ENCODE data around the gene CASZ1. TPM values are rescaled to one million over a fixed set of nuclear protein-coding genes. Genes with fewer than 3 reads are reported as not detected.

CASZ1 gene
- total RNA-seq, 4 donors from 2014 or later, result 22.1 to 47.4 (median 28.0) TPM

DNA sequence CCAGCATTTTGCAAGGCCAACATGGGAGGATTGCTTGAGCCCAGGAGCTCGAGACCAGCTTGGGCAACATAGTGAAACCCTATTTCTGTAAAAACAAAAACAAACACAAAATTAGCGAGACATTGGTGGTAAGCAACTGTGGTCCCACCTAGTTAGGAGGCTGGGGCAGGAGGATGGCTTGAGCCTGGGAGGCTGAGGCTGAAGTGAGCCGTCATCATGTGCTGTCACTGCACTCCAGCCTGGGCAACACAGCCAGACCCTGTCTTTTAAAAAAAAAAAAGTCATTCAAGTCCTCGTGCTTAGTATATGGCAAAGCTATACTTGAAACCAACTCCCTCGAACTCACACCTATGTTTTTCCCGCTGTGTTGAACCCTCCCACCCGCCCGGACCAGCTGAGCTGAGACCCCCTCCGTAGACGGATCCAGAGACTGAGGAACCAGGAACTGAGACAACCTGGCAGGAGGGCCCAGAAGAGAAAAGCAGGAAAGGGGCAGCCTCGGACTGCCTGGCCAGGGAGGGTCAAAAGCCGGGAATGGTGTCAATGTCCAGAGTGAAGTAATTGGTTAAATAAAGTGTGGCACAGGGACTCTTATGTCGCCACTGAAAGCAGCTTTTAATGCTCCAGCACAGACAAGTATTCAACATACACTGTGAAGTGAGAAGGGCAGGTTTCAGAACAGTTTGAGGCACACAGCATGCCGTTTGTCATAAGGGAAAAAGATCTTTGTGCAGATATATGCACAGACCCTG is 32.8 kb upstream of the CASZ1 start:
- ATAC-seq, result no peak
- H3K4me3 ChIP-seq, result no peak overlapping the region
- TF ChIP-seq POLR2A (IDR thresholded peaks at IDR 0.05), result no peak
- TF ChIP-seq EP300 (IDR thresholded peaks at IDR 0.05), result no peak
- TF ChIP-seq, protein P1, sequence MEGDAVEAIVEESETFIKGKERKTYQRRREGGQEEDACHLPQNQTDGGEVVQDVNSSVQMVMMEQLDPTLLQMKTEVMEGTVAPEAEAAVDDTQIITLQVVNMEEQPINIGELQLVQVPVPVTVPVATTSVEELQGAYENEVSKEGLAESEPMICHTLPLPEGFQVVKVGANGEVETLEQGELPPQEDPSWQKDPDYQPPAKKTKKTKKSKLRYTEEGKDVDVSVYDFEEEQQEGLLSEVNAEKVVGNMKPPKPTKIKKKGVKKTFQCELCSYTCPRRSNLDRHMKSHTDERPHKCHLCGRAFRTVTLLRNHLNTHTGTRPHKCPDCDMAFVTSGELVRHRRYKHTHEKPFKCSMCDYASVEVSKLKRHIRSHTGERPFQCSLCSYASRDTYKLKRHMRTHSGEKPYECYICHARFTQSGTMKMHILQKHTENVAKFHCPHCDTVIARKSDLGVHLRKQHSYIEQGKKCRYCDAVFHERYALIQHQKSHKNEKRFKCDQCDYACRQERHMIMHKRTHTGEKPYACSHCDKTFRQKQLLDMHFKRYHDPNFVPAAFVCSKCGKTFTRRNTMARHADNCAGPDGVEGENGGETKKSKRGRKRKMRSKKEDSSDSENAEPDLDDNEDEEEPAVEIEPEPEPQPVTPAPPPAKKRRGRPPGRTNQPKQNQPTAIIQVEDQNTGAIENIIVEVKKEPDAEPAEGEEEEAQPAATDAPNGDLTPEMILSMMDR (IDR thresholded peaks at IDR 0.05), result no peak
- H3K4me1 ChIP-seq, result peaks cover 0 to 4% (median 0%) of the 10 kb centered on the region in 3 donors
- H3K9me3 ChIP-seq, result no peaks in the 10 kb centered on the region
- peaks cover 36% of the 10 kb centered on the region for H3K27me3 ChIP-seq
- no peak overlapping the region for H3K27ac ChIP-seq
- H3K36me3 ChIP-seq, result no peaks in the 10 kb centered on the region
- WGBS, 2 donors (ENCODE audit: low coverage in 1 of 2), result 73 to 78% methylated on average over 5 to 9 of the region's 14 CpGs

GRCh38 chr1:10827377-10828333 is 31.2 kb upstream of the CASZ1 start:
- H3K4me1 ChIP-seq, result peaks cover 0 to 4% (median 0%) of the 10 kb centered on the region in 3 donors
- no peaks in the 10 kb centered on the region for H3K36me3 ChIP-seq
- no peak for ATAC-seq
- H3K4me3 ChIP-seq, result no peak overlapping the region
- peaks cover 35% of the 10 kb centered on the region for H3K27me3 ChIP-seq
- H3K9me3 ChIP-seq, result no peaks in the 10 kb centered on the region
- no peak overlapping the region for H3K27ac ChIP-seq
- 60 to 86% methylated on average over 13 to 27 of the region's 43 CpGs for WGBS, 2 donors (ENCODE audit: low coverage in 1 of 2)
- TF ChIP-seq POLR2AphosphoS5 (IDR thresholded peaks at IDR 0.05) (no peak), EP300 (IDR thresholded peaks at IDR 0.05) (no peak), POLR2A (IDR thresholded peaks at IDR 0.05) (no peak)
- TF ChIP-seq, protein P1 (IDR thresholded peaks at IDR 0.05), result no peak

DNA sequence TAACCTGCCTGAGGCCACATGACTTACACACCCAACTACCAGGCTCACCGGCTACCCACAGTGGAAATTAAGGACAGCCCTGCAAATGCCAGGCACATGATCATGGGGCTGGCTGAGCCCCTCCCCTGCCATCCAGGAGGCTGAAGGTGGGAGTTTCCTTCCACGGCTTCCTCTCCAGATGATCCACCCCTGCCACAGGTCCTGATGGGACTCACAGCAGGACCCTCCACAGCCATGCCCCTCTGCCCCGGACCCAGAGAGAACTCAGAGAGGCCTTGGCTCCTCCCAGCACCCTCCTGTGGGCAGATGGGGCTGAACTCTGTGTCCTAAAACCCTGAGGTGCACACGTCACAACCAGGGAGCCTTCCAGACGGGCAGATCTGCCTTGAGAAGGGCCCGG is 29.1 kb upstream of the CASZ1 start:
- TF ChIP-seq POLR2A (IDR thresholded peaks at IDR 0.05) (no peak), POLR2AphosphoS5 (IDR thresholded peaks at IDR 0.05) (no peak), EP300 (IDR thresholded peaks at IDR 0.05) (no peak)
- TF ChIP-seq, protein P1 (IDR thresholded peaks at IDR 0.05), result no peak
- WGBS, 2 donors (ENCODE audit: low coverage in 1 of 2), result 80% methylated on average over 3 of the region's 6 CpGs; no CpG with 5 or more reads in 1 of the 2 donors
- ATAC-seq, result no peak
- Histone ChIP-seq H3K36me3 (no peaks in the 10 kb centered on the region), H3K9me3 (no peaks in the 10 kb centered on the region), H3K27ac (no peak overlapping the region), H3K4me3 (no peak overlapping the region), H3K4me1 (peaks cover 0 to 4% (median 0%) of the 10 kb centered on the region in 3 donors), H3K27me3 (peaks cover 28% of the 10 kb centered on the region)

DNA sequence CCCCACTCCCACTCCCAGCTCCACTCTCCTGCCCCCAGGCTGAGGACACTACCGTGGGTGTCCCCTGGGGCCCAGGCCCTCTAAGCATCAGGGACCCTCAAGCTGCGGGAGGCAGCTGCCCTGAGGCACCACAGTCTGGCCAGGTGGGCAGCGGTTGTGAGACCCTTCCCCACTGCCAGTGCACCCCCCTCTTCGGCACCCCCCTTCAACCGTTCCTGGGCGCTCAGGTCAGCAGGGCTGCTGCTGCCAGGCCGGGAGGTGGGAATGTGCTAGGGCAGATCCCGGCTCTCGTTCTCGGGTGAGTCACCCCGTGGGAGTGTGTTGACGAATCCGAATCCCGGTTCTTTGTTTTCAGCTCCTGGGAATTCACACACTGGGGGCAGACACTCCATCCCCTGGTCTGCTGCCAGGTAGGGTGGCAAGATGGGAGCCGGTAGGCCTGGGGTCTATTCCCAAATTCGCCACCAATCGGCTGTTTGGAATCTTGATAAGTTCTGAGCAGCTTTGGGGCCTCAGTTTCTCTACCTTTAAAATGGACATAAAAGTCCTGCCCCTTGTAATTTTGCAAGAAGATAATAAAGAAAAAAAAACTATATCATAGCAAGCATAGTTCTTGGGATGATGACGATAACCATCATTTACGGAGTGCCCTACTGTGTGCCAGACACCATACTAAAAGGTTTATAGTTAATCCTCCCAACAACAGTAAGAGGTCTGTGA is 28.5 kb upstream of the CASZ1 start:
- H3K9me3 ChIP-seq, result no peaks in the 10 kb centered on the region
- peaks cover 0 to 4% (median 0%) of the 10 kb centered on the region in 3 donors for H3K4me1 ChIP-seq
- H3K36me3 ChIP-seq, result no peaks in the 10 kb centered on the region
- ATAC-seq, result no peak
- H3K27ac ChIP-seq, result no peak overlapping the region
- WGBS, 2 donors (ENCODE audit: low coverage in 1 of 2), result 65 to 80% methylated on average over 3 to 6 of the region's 19 CpGs
- no peak for TF ChIP-seq EP300 (IDR thresholded peaks at IDR 0.05)
- peaks cover 28% of the 10 kb centered on the region for H3K27me3 ChIP-seq
- no peak overlapping the region for H3K4me3 ChIP-seq

DNA sequence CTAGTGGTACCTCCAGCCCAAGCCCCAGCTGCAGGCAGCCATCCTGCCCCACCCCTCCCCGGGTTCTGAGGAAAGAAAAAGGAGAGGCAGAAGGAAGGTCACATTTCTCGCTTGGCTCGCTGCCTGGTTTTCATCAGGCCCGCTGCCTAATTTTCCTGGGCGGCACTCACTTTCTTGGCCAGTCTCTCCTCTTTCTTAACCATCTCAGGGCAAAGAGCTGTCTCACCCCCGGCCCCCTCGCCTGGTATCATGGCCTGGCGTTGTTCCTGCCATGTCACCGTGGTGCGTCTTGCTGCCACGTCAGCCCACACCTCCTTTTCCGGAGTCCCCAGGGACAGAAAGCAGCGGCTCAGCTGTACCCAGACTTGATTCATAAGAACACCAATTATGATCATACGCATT is 26.6 kb upstream of the CASZ1 start:
- peak overlapping the region in 1 of 4 donors; percentile 21 for H3K27ac ChIP-seq
- WGBS, 2 donors (ENCODE audit: low coverage in 1 of 2), result 73% methylated on average over 4 of the region's 14 CpGs; no CpG with 5 or more reads in 1 of the 2 donors
- TF ChIP-seq, protein P1 (IDR thresholded peaks at IDR 0.05), result no peak
- TF ChIP-seq POLR2AphosphoS5 (IDR thresholded peaks at IDR 0.05), result peak; percentile 19
- no peak for ATAC-seq
- H3K4me3 ChIP-seq, result no peak overlapping the region
- H3K9me3 ChIP-seq, result no peaks in the 10 kb centered on the region
- H3K36me3 ChIP-seq, result no peaks in the 10 kb centered on the region
- peaks cover 0 to 4% (median 0%) of the 10 kb centered on the region in 3 donors for H3K4me1 ChIP-seq
- peaks cover 33% of the 10 kb centered on the region for H3K27me3 ChIP-seq
